BE2C (cell line): ENCODE results near the gene HEPACAM.

ENCODE experiments used
- DNase-seq: peaks from one replicate; pipeline ENCODE4 v3.0.0-alpha.2; 2020
- H3K27me3 ChIP-seq: fragments of 250-450 bp; sonication (Bioruptor Pico); 2 replicates; pipeline ENCODE4 v1.5.1; 2020; ENCODE audit warnings: mild to moderate bottlenecking
- H3K36me3 ChIP-seq: fragments of 250-450 bp; sonication (Bioruptor Pico); 2 replicates; pipeline ENCODE4 v1.5.1; 2020; ENCODE audit warnings: mild to moderate bottlenecking
- H3K4me1 ChIP-seq: fragments of 250-450 bp; sonication (Bioruptor Pico); 2 replicates; pipeline ENCODE4 v1.5.1; 2020
- H3K4me3 ChIP-seq: 2 replicates; pipeline ENCODE4 v1.5.1; 2011; ENCODE audit warnings: low read depth, low read length
- H3K9me3 ChIP-seq: fragments of 250-450 bp; sonication (Bioruptor Pico); 2 replicates; pipeline ENCODE4 v1.5.1; 2020
- CTCF ChIP-seq: IDR thresholded peaks from 2 replicates; pipeline ENCODE4 v1.5.1; 2012; ENCODE audit warnings: mild to moderate bottlenecking, low read depth, low read length

Gene HEPACAM

GRCh38 chr11:124887667-124888013, 48.2 kb downstream of the HEPACAM start:
- peaks cover 11% of the 10 kb centered on the region for H3K4me1 ChIP-seq
- no peaks in the 10 kb centered on the region for H3K9me3 ChIP-seq
- H3K36me3 ChIP-seq = no peaks in the 10 kb centered on the region
- H3K4me3 ChIP-seq = no peak overlapping the region
- DNase-seq = no peak
- H3K27me3 ChIP-seq = no peaks in the 10 kb centered on the region
- no peak for TF ChIP-seq CTCF

DNA sequence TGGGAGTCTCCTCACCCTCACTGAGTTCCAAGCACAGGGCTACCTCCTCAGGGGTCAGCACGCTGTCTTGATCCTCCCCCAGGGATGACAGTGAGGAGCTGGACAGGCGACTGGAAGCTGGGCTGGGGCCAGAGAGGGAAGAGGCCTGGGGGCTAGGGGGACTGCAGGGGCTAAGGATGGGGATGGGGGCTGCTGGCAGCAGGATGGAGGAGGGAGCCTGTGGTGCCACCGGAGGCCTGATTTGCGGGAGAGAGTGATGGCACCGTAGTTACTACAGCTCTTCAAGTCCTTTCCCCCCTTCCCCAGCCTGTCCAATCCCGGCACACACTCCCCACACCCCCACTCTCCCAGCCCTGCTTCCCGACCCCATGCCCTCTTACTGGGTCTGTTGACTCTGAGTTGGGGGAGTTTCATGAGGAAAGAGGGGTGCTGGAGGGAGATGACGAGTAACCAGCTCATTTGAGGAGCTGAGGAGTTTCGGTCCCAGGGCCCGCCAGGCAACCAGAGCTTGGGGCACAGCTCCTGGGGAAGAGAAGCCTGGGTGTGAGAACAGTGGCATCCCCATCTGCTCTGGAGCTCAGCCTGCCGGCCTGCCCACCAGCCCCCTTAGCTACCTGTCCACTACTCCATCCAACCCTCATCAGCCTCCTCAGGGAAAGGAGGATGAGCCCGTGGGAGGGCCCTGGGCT, 48.7 kb downstream of the HEPACAM start:
- H3K36me3 ChIP-seq = no peaks in the 10 kb centered on the region
- H3K4me1 ChIP-seq = peaks cover 11% of the 10 kb centered on the region
- H3K4me3 ChIP-seq = no peak overlapping the region
- no peak for DNase-seq
- TF ChIP-seq CTCF = no peak
- H3K9me3 ChIP-seq = no peaks in the 10 kb centered on the region
- no peaks in the 10 kb centered on the region for H3K27me3 ChIP-seq

DNA sequence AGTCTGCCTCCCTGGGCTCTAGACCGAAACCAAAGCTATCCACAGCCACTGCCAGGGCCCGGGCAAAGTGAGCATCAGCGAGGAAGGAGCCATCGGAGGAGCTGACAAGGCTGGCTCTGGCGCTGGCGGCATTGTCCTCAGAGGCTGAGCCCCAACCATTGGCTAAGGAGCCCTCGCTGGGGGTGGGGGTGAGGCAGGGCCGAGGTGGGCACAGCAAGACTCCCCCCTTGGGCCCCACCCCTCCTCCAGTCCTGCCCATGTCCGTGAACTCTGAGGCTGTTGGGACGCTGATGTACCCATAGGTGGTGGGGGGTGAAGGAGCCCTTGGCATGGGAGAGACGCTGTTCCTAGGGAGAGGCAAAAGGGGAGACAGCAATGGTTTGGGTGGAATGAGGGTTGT, 49.4 kb downstream of the HEPACAM start:
- no peak overlapping the region for H3K4me3 ChIP-seq
- no peak for TF ChIP-seq CTCF

DNA sequence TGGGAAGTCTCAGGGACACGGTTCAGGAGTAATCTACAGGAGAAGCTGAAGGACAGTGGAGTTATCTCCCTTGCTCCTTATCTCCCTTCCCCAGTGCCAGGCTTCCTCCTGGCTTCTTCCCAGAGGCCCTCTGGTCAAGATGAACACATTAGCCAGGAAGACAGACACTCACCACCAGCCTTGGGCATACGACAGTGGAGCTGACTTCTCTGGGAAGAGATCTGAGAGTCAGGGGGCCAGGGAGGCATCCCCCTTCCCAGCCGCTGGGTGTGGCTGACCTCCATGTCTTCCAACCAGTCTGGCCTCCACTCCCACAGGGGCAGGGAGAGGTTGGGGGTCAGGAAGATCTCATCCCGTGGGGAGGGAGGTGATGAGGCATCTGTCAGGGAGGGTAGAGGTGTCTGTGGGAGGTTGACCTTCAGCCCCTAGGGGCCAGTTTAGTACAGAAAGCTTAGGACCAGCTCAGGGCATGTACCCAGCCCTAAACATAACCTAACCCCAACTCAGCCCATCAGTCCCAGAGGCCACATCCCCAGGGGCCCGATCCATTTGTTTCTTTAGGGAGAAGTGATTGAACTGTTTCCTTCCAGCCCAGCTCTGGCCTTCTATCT, 50.9 kb downstream of the HEPACAM start:
- no peak for TF ChIP-seq CTCF
- DNase-seq = no peak
- Histone ChIP-seq H3K4me3 (no peak overlapping the region), H3K36me3 (no peaks in the 10 kb centered on the region), H3K9me3 (no peaks in the 10 kb centered on the region), H3K27me3 (no peaks in the 10 kb centered on the region), H3K4me1 (no peaks in the 10 kb centered on the region)

More for the DNA sequence above, 49.4 kb downstream of the HEPACAM start:
- H3K36me3 ChIP-seq = no peaks in the 10 kb centered on the region
- DNase-seq = no peak
- peaks cover 6% of the 10 kb centered on the region for H3K4me1 ChIP-seq
- no peaks in the 10 kb centered on the region for H3K27me3 ChIP-seq
- no peaks in the 10 kb centered on the region for H3K9me3 ChIP-seq

GRCh38 chr11:124884340-124884739, 51.5 kb downstream of the HEPACAM start:
- H3K4me3 ChIP-seq = no peak overlapping the region
- H3K9me3 ChIP-seq = no peaks in the 10 kb centered on the region
- H3K36me3 ChIP-seq = no peaks in the 10 kb centered on the region
- no peak for TF ChIP-seq CTCF
- H3K4me1 ChIP-seq = no peaks in the 10 kb centered on the region
- H3K27me3 ChIP-seq = no peaks in the 10 kb centered on the region
- no peak for DNase-seq

GRCh38 chr11:124882339-124883071, 53.3 kb downstream of the HEPACAM start:
- DNase-seq = no peak
- TF ChIP-seq CTCF = no peak
- no peaks in the 10 kb centered on the region for H3K4me1 ChIP-seq
- no peaks in the 10 kb centered on the region for H3K9me3 ChIP-seq
- no peaks in the 10 kb centered on the region for H3K36me3 ChIP-seq
- no peak overlapping the region for H3K4me3 ChIP-seq
- no peaks in the 10 kb centered on the region for H3K27me3 ChIP-seq
